Measurements from ENCODE around the gene GAPDHS. TPM values are rescaled to one million over a fixed set of nuclear protein-coding genes. Genes with fewer than 3 reads are reported as not detected.

GAPDHS gene
- total RNA-seq, 1 experiment from 2014 or later: not detected

DNA sequence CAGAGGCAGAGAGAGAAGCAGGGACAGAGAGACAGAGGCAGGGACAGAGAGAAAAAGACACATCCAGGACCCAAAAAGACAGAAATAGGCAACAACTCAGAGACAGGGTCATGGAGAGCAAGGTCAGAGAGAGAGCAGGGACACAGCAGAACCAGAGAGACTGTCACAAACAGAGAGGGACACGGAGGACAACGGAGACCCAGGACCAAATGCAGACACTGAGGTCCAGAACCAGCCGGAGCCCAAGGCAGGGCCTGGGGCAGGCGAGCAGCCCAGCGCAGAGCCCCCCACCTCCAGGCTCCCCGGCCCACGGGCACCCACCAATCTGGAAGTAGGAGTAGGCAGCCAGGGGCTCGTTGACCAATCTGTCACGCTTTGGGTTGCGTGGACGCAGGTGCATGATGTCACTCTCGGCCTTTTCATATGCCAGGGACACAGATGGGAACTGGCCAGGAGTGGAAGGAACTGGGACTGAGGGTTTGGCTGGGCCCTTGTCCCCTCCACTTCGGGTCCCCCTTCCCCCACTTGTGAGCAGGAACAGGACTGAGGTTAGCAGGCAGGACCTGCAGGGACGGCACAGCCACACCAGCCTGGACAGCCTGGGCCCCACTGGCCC lies 20.2 kb downstream of the GAPDHS start:
- H3K18ac ChIP-seq (ENCODE audit: insufficient read length, low read depth, low read length): no peak overlapping the region
- H4K5ac ChIP-seq (ENCODE audit: insufficient read length, low read depth, low read length): peak overlapping the region; percentile 39
- no peak overlapping the region for H2AFZ ChIP-seq (ENCODE audit: low read length)
- TF ChIP-seq, protein P1, sequence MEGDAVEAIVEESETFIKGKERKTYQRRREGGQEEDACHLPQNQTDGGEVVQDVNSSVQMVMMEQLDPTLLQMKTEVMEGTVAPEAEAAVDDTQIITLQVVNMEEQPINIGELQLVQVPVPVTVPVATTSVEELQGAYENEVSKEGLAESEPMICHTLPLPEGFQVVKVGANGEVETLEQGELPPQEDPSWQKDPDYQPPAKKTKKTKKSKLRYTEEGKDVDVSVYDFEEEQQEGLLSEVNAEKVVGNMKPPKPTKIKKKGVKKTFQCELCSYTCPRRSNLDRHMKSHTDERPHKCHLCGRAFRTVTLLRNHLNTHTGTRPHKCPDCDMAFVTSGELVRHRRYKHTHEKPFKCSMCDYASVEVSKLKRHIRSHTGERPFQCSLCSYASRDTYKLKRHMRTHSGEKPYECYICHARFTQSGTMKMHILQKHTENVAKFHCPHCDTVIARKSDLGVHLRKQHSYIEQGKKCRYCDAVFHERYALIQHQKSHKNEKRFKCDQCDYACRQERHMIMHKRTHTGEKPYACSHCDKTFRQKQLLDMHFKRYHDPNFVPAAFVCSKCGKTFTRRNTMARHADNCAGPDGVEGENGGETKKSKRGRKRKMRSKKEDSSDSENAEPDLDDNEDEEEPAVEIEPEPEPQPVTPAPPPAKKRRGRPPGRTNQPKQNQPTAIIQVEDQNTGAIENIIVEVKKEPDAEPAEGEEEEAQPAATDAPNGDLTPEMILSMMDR (conservative IDR thresholded peaks at IDR 0.05): no peak
- no peak overlapping the region for H3K23ac ChIP-seq (ENCODE audit: insufficient read length, low read depth, low read length)
- no peak overlapping the region for H4K91ac ChIP-seq (ENCODE audit: insufficient read length, low read depth, low read length)
- no peaks in the 10 kb centered on the region for H3K4me1 ChIP-seq (ENCODE audit: insufficient read depth, low read length)
- H3K23me2 ChIP-seq (ENCODE audit: insufficient read length, low read depth, low read length, poor library complexity, severe bottlenecking): peaks cover 6% of the 10 kb centered on the region
- H3K27ac Mint-ChIP-seq: no peak overlapping the region
- H3K27ac ChIP-seq (ENCODE audit: insufficient read length, low read depth, low read length): no peak overlapping the region
- H2BK12ac ChIP-seq (ENCODE audit: insufficient read length, low read depth, low read length): no peak overlapping the region
- no peaks in the 10 kb centered on the region for H3K79me2 ChIP-seq (ENCODE audit: insufficient read depth, low read length)
- no peak overlapping the region for H3K4me2 ChIP-seq (ENCODE audit: insufficient read depth, insufficient read length, low read length)
- DNase-seq: no peak
- H2BK5ac ChIP-seq (ENCODE audit: insufficient read length, low read length): no peak overlapping the region
- H2BK120ac ChIP-seq (ENCODE audit: low read depth, low read length, poor library complexity, severe bottlenecking): no peak overlapping the region
- no peak overlapping the region for H2BK20ac ChIP-seq (ENCODE audit: low read depth, low read length, poor library complexity, severe bottlenecking)
- H4K8ac ChIP-seq (replicated peaks; ENCODE audit: insufficient read length, low read depth, low read length): no peak overlapping the region
- H3T11ph ChIP-seq (ENCODE audit: low read length): no peak overlapping the region
- no CpG with 5 or more reads among the region's 14 CpGs for WGBS (ENCODE audit: extremely low coverage, insufficient read length, low lambda C conversion rate)
- H2BK15ac ChIP-seq (ENCODE audit: low read depth, low read length): no peak overlapping the region
- no peak overlapping the region for H3K56ac ChIP-seq (ENCODE audit: insufficient read length, low read depth, low read length)
- H3K14ac ChIP-seq (ENCODE audit: insufficient read depth, low read length): no peak overlapping the region
- H3K79me1 ChIP-seq (ENCODE audit: insufficient read depth, low read depth, low read length, poor library complexity, severe bottlenecking): no peaks in the 10 kb centered on the region
- no peak overlapping the region for H2AK5ac ChIP-seq (ENCODE audit: insufficient read length, low read length)
- H3K4ac ChIP-seq (ENCODE audit: low read depth, low read length): no peak overlapping the region
- H3K9me3 ChIP-seq (ENCODE audit: control insufficient read depth, low read depth, low read length): no peaks in the 10 kb centered on the region
- H3K36me3 Mint-ChIP-seq (ENCODE audit: insufficient read depth in 1 of 3, low read depth in 3 of 3): peaks cover 0 to 17% (median 11%) of the 10 kb centered on the region in 3 experiments; a peak in 5 of 7 replicates
- no peak overlapping the region for H3K9ac ChIP-seq (ENCODE audit: extremely low read depth, insufficient read length, low read length)
- H4K20me1 ChIP-seq (ENCODE audit: control insufficient read depth, insufficient read depth, insufficient read length): no peaks in the 10 kb centered on the region
- H3K9me3 Mint-ChIP-seq: no peaks in the 10 kb centered on the region
- H3K27me3 Mint-ChIP-seq (ENCODE audit: low read depth): peaks cover 36% of the 10 kb centered on the region
- H3K4me1 Mint-ChIP-seq: peaks cover 16 to 17% of the 10 kb centered on the region in 2 experiments
- peak overlapping the region in 1 of 2 experiments; percentile 6; a peak in 1 of 5 replicates for H3K4me3 Mint-ChIP-seq
- no peaks in the 10 kb centered on the region for H3K27me3 ChIP-seq (ENCODE audit: insufficient read depth, low read length)

Data from H9 (cell line).